Ishikawa (cell line): Measurements from ENCODE around the gene MEGF6.

Experiments
- CREB1 ChIP-seq: IDR thresholded peaks from 2 replicates; pipeline ENCODE4 v1.6.1; 2012; ENCODE audit warnings: low read depth
- EGR1 ChIP-seq: IDR thresholded peaks from 2 replicates; pipeline ENCODE4 v1.6.1; 2012
- EP300 ChIP-seq: IDR thresholded peaks from 2 replicates; pipeline ENCODE4 v1.6.1; 2012; ENCODE audit warnings: borderline replicate concordance
- FOXM1 ChIP-seq: IDR thresholded peaks from 2 replicates; pipeline ENCODE4 v1.6.1; 2012; ENCODE audit warnings: low read depth, borderline replicate concordance
- NFIC ChIP-seq: IDR thresholded peaks from 2 replicates; pipeline ENCODE4 v1.6.1; 2012
- RAD21 ChIP-seq: IDR thresholded peaks from 2 replicates; pipeline ENCODE4 v1.6.1; 2012; ENCODE audit warnings: low read depth
- TAF1 ChIP-seq: IDR thresholded peaks from 2 replicates; pipeline ENCODE4 v1.6.1; 2012; ENCODE audit warnings: low read depth, mild to moderate bottlenecking
- TCF12 ChIP-seq: IDR thresholded peaks from 2 replicates; pipeline ENCODE4 v1.6.1; 2012; ENCODE audit warnings: low read depth
- USF1 ChIP-seq: IDR thresholded peaks from 2 replicates; pipeline ENCODE4 v1.6.1; 2012
- ZBTB7A ChIP-seq: IDR thresholded peaks from 2 replicates; pipeline ENCODE4 v1.6.1; 2012; ENCODE audit warnings: low read depth
- TF ChIP-seq, protein P1 (sequence below): IDR thresholded peaks from 2 replicates; pipeline ENCODE4 v1.6.1; 2012; ENCODE audit warnings: low read depth, mild to moderate bottlenecking
- TF ChIP-seq, protein P2 (sequence below): IDR thresholded peaks from 2 replicates; pipeline ENCODE4 v1.6.1; 2012

GRCh38 chr1:3562712-3563111 is 48.6 kb downstream of the MEGF6 start:
- TF ChIP-seq, protein P1, sequence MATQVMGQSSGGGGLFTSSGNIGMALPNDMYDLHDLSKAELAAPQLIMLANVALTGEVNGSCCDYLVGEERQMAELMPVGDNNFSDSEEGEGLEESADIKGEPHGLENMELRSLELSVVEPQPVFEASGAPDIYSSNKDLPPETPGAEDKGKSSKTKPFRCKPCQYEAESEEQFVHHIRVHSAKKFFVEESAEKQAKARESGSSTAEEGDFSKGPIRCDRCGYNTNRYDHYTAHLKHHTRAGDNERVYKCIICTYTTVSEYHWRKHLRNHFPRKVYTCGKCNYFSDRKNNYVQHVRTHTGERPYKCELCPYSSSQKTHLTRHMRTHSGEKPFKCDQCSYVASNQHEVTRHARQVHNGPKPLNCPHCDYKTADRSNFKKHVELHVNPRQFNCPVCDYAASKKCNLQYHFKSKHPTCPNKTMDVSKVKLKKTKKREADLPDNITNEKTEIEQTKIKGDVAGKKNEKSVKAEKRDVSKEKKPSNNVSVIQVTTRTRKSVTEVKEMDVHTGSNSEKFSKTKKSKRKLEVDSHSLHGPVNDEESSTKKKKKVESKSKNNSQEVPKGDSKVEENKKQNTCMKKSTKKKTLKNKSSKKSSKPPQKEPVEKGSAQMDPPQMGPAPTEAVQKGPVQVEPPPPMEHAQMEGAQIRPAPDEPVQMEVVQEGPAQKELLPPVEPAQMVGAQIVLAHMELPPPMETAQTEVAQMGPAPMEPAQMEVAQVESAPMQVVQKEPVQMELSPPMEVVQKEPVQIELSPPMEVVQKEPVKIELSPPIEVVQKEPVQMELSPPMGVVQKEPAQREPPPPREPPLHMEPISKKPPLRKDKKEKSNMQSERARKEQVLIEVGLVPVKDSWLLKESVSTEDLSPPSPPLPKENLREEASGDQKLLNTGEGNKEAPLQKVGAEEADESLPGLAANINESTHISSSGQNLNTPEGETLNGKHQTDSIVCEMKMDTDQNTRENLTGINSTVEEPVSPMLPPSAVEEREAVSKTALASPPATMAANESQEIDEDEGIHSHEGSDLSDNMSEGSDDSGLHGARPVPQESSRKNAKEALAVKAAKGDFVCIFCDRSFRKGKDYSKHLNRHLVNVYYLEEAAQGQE = no peak
- TF ChIP-seq EP300 (no peak), TCF12 (no peak), USF1 (no peak), NFIC (no peak), RAD21 (no peak), TAF1 (no peak), FOXM1 (no peak), ZBTB7A (no peak), CREB1 (no peak), EGR1 (no peak)
- TF ChIP-seq, protein P2, sequence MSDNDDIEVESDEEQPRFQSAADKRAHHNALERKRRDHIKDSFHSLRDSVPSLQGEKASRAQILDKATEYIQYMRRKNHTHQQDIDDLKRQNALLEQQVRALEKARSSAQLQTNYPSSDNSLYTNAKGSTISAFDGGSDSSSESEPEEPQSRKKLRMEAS = no peak
